Measurements from ENCODE around the gene EFHC2. TPM values are rescaled to one million over a fixed set of nuclear protein-coding genes. Genes with fewer than 3 reads are reported as not detected.

The EFHC2 gene
- total and polyA plus RNA-seq, 2 of the 8 experiments (the other 6 are each of a cell fraction or from before 2014, with no cell fraction given), result 1.8 to 3.4 TPM

- Histone ChIP-seq H3K56ac (replicated peaks; ENCODE audit: insufficient read length, low read depth, low read length) (no peak overlapping the region), H2AFZ (ENCODE audit: low read length) (no peak overlapping the region), H3K23ac (ENCODE audit: insufficient read length) (no peak overlapping the region), H4K20me1 (replicated peaks in 1 of 2; ENCODE audit: control insufficient read depth in 1 of 2, insufficient read depth in 2 of 2, low read length in 2 of 2) (no peaks in the 10 kb centered on the region), H2BK5ac (ENCODE audit: low read depth, low read length) (no peak overlapping the region), H3K9ac (replicated peaks in 1 of 4; ENCODE audit: extremely low read depth in 1 of 4, low read depth in 3 of 4, low read length in 3 of 4) (no peak overlapping the region), H3K4me1 (replicated peaks in 1 of 4; ENCODE audit: control insufficient read depth in 3 of 4, insufficient read depth in 4 of 4, low read length in 3 of 4) (peaks cover 0 to 3% (median 0%) of the 10 kb centered on the region in 4 experiments; a peak in 3 of 7 replicates), H2BK20ac (ENCODE audit: low read length) (no peak overlapping the region), H3K23me2 (ENCODE audit: low read depth, low read length) (no peaks in the 10 kb centered on the region), H3K4ac (replicated peaks; ENCODE audit: insufficient read length, low read depth, low read length) (no peak overlapping the region), H2BK12ac (ENCODE audit: low read depth, low read length) (no peak overlapping the region), H3K18ac (ENCODE audit: extremely low read depth, low read length) (no peak overlapping the region), H3K79me2 (ENCODE audit: control insufficient read depth in 1 of 2, insufficient read depth in 2 of 2, low read length in 2 of 2) (no peaks in the 10 kb centered on the region), H3K36me3 (ENCODE audit: control insufficient read depth in 2 of 4, insufficient read depth in 4 of 4, low read length in 3 of 4) (no peaks in the 10 kb centered on the region), H3K14ac (ENCODE audit: insufficient read length) (no peak overlapping the region), H3K27me3 (replicated peaks in 1 of 4; ENCODE audit: control insufficient read depth in 3 of 4, extremely low read depth in 1 of 4, insufficient read depth in 3 of 4, low read length in 3 of 4) (no peaks in the 10 kb centered on the region), H3K9me3 (ENCODE audit: insufficient read depth in 2 of 2, low read depth in 1 of 2, low read length in 1 of 2) (no peaks in the 10 kb centered on the region), H3K79me1 (ENCODE audit: low read depth, low read length) (no peaks in the 10 kb centered on the region), H3K4me3 (ENCODE audit: extremely low read depth in 1 of 4, insufficient read depth in 2 of 4, low read depth in 3 of 4, low read length in 4 of 4) (no peak overlapping the region), H4K5ac (ENCODE audit: insufficient read length, low read depth, low read length) (no peak overlapping the region), H3K27ac (ENCODE audit: low read depth, low read length) (no peak overlapping the region), H4K91ac (replicated peaks; ENCODE audit: insufficient read length, low read length) (no peak overlapping the region), H3K4me2 (ENCODE audit: insufficient read depth in 1 of 2, low read depth in 2 of 2, low read length in 2 of 2) (no peak overlapping the region), H2BK15ac (ENCODE audit: low read length) (no peak overlapping the region), H2BK120ac (replicated peaks; ENCODE audit: low read depth, low read length) (no peak overlapping the region), H4K8ac (ENCODE audit: extremely low read depth, insufficient read depth, low read length) (no peak overlapping the region), H2AK5ac (ENCODE audit: low read depth, low read length) (no peak overlapping the region)
- WGBS, 2 experiments (ENCODE audit: extremely low coverage in 1 of 2, insufficient coverage in 1 of 2, insufficient read length in 1 of 2, insufficient replicate concordance in 2 of 2, low coverage in 1 of 2, low lambda C conversion rate in 2 of 2, missing lambda C conversion rate in 1 of 2), result 76% methylated on average over 2 of the region's 2 CpGs; no CpG with 5 or more reads in 1 of the 2 experiments
- DNase-seq (ENCODE audit: low read depth in 1 of 2, low spot score in 2 of 2), result no peak
- ChIA-PET CTCF (ENCODE audit: partially characterized antibody) (interaction anchor here (1.2 kb wide), 1 partner anchor 23 kb away, joined by 4 read pairs; no protein-coding TSS in a partner anchor), POLR2A (ENCODE audit: partially characterized antibody) (no interaction called here)
- FAIRE-seq, result no peak
- TF ChIP-seq CBX8 (IDR thresholded peaks at IDR 0.05; ENCODE audit: borderline replicate concordance, low read depth, low read length), result no peak
- TF ChIP-seq MAFK (IDR thresholded peaks at IDR 0.05; ENCODE audit: low read depth, low read length), result no peak
- no peak for TF ChIP-seq GTF2F1 (IDR thresholded peaks at IDR 0.05; ENCODE audit: borderline replicate concordance, low read depth, low read length)
- no peak for TF ChIP-seq EZH2 (IDR thresholded peaks at IDR 0.05; ENCODE audit: low read depth, low read length, severe bottlenecking)
- TF ChIP-seq TAF7 (optimal IDR thresholded peaks at IDR 0.05; ENCODE audit: borderline replicate concordance, low read depth, low read length), result no peak
These were observed 76.4 kb downstream of the EFHC2 start for GRCh38 chrX:44267116-44267515.
